Suprapubic skin (tissue), 4 donors: Measurements from ENCODE around the gene KLRG1. TPM values are rescaled to one million over a fixed set of nuclear protein-coding genes. Genes with fewer than 3 reads are reported as not detected.

ENCODE experiments used
- DNase-seq, 2 donors: peaks; one replicate each; pipeline ENCODE4 v3.0.0-alpha.2; 2019; ENCODE audit warnings: low spot score in 2 of 2
- H3K27ac ChIP-seq: fragments of 200-600 bp; sonication (generic); one replicate; pipeline ENCODE4 v1.5.1; 2019
- H3K27me3 ChIP-seq: fragments of 200-600 bp; sonication (generic); one replicate; pipeline ENCODE4 v1.5.1; 2019
- H3K36me3 ChIP-seq: fragments of 200-600 bp; sonication (generic); one replicate; pipeline ENCODE4 v1.5.1; 2019
- H3K4me1 ChIP-seq: fragments of 200-600 bp; sonication (generic); one replicate; pipeline ENCODE4 v1.5.1; 2019
- H3K4me3 ChIP-seq: fragments of 200-600 bp; sonication (generic); one replicate; pipeline ENCODE4 v1.5.1; 2019; ENCODE audit warnings: mild to moderate bottlenecking
- H3K9me3 ChIP-seq: fragments of 200-600 bp; sonication (generic); one replicate; pipeline ENCODE4 v1.5.1; 2019
- EP300 ChIP-seq: sonication (generic); formaldehyde crosslinking; IDR thresholded peaks from one replicate; pipeline ENCODE4 v1.6.1; 2017; ENCODE audit warnings: antibody characterized with exemption
- POLR2A ChIP-seq, 2 donors: fragments of 450-650 bp; IDR thresholded peaks; one replicate each; pipeline ENCODE4 v1.6.1; 2017; ENCODE audit warnings: antibody characterized with exemption in 2 of 2, mild to moderate bottlenecking in 2 of 2, moderate library complexity in 2 of 2
- POLR2AphosphoS5 ChIP-seq, 3 donors: sonication (generic); formaldehyde crosslinking; IDR thresholded peaks; one replicate each; pipeline ENCODE4 v1.6.1; 2017; ENCODE audit warnings: antibody characterized with exemption in 3 of 3
- WGBS: methylation state at CpG from one replicate; pipeline ENCODE4 v1.1.5; 2018; 5-methylcytosine and 5-hydroxymethylcytosine counted together
- total RNA-seq, 4 donors: library from RNA; depleted of rRNA; stranded (reverse); fragments of >200 nt; gene quantifications; one replicate each; pipeline ENCODE4 v1.1.0, GENCODE V29; 2016
- TF ChIP-seq, protein P1 (sequence below), 2 donors: fragments of 200-600 bp in 1 of 2; fragments of 450-650 bp in 1 of 2; sonication (generic) in 1 of 2; IDR thresholded peaks; one replicate each; pipeline ENCODE4 v1.5.1; 2016 to 2019; ENCODE audit warnings: antibody characterized with exemption in 2 of 2, mild to moderate bottlenecking in 1 of 2, moderate library complexity in 1 of 2

KLRG1 gene
- total RNA-seq, 4 donors from 2014 or later = 2.4 to 2.5 TPM; not detected in 2

DNA sequence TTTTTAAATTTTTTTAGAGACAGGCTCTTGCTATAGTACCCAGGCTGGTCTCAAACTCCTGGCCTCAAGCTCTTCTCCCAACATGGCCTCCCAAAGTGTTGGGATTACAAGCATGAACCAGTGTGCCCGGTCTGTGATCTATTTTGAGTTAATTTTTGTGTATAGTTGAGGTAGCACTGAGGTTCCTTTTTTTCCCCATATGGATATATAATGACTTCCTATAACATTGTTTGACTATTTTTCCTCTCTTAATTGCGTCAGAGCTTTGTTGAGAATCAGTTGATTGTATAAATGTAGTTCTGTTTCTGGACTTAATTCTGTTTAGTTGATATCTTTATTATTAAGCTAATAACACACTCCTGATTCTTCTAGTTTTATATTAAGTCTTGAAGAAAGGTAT, 31.3 kb upstream of the KLRG1 start:
- Histone ChIP-seq H3K9me3 (no peaks in the 10 kb centered on the region), H3K4me3 (no peak overlapping the region), H3K27me3 (no peaks in the 10 kb centered on the region), H3K27ac (no peak overlapping the region), H3K36me3 (no peaks in the 10 kb centered on the region), H3K4me1 (no peaks in the 10 kb centered on the region)
- no peak for DNase-seq
- TF ChIP-seq POLR2AphosphoS5 (IDR thresholded peaks at IDR 0.05) (no peak), POLR2A (IDR thresholded peaks at IDR 0.05) (no peak), EP300 (no peak)
- TF ChIP-seq, protein P1, sequence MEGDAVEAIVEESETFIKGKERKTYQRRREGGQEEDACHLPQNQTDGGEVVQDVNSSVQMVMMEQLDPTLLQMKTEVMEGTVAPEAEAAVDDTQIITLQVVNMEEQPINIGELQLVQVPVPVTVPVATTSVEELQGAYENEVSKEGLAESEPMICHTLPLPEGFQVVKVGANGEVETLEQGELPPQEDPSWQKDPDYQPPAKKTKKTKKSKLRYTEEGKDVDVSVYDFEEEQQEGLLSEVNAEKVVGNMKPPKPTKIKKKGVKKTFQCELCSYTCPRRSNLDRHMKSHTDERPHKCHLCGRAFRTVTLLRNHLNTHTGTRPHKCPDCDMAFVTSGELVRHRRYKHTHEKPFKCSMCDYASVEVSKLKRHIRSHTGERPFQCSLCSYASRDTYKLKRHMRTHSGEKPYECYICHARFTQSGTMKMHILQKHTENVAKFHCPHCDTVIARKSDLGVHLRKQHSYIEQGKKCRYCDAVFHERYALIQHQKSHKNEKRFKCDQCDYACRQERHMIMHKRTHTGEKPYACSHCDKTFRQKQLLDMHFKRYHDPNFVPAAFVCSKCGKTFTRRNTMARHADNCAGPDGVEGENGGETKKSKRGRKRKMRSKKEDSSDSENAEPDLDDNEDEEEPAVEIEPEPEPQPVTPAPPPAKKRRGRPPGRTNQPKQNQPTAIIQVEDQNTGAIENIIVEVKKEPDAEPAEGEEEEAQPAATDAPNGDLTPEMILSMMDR (IDR thresholded peaks at IDR 0.05) = no peak
- 73% methylated on average over 2 of the region's 2 CpGs for WGBS

DNA sequence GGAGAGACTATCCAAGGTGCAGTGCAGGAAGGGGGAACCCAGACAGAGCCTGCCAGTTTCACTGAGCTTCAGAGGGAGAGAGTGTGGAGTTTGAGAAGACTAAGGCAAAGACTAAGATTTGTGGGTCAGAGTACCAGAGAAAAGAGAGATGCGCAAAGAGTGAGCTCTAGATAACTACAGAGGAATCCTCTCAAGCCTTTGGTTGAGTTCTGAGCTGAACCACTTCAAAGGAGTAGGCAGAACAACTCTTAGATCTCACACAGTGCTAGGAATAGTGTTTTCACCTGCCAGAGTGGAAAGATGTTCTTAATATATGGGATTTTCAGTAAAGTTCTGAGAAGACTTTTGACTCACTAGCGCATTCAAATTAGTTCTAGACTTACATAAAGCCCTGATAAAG, 29.2 kb upstream of the KLRG1 start:
- no peak for TF ChIP-seq POLR2A (IDR thresholded peaks at IDR 0.05)
- TF ChIP-seq POLR2AphosphoS5 (IDR thresholded peaks at IDR 0.05) = no peak
- TF ChIP-seq EP300 = no peak
- TF ChIP-seq, protein P1 (IDR thresholded peaks at IDR 0.05) = no peak
- no peaks in the 10 kb centered on the region for H3K36me3 ChIP-seq
- no peak overlapping the region for H3K27ac ChIP-seq
- 98% methylated on average over 2 of the region's 2 CpGs for WGBS
- no peaks in the 10 kb centered on the region for H3K9me3 ChIP-seq
- no peaks in the 10 kb centered on the region for H3K4me1 ChIP-seq
- no peak overlapping the region for H3K4me3 ChIP-seq
- no peaks in the 10 kb centered on the region for H3K27me3 ChIP-seq
- no peak for DNase-seq

DNA sequence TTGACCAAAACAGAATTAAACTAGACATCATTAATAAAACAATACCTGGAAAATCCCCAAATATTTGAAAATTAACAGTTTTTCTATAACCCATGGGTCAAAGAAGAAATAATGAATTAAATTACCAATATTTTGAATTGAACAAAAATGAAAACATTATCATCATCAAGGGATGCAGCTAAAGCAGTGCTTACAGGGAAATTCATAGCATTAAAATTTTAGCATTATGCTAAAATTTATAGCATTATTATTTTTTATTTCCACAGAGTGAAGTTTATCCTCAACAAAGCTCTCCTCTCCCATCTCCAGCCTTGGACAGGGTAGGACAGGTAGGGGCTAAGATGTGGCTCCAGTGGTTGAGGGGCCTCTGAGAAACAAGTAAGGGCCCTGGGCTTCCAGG, 20.6 kb upstream of the KLRG1 start:
- Histone ChIP-seq H3K27ac (no peak overlapping the region), H3K4me1 (no peaks in the 10 kb centered on the region), H3K4me3 (no peak overlapping the region), H3K9me3 (peaks cover 20% of the 10 kb centered on the region), H3K27me3 (no peaks in the 10 kb centered on the region), H3K36me3 (no peaks in the 10 kb centered on the region)
- TF ChIP-seq EP300 = no peak
- no peak for TF ChIP-seq POLR2AphosphoS5 (IDR thresholded peaks at IDR 0.05)
- TF ChIP-seq, protein P1 (IDR thresholded peaks at IDR 0.05) = no peak
- TF ChIP-seq POLR2A (IDR thresholded peaks at IDR 0.05) = no peak
- DNase-seq = no peak

DNA sequence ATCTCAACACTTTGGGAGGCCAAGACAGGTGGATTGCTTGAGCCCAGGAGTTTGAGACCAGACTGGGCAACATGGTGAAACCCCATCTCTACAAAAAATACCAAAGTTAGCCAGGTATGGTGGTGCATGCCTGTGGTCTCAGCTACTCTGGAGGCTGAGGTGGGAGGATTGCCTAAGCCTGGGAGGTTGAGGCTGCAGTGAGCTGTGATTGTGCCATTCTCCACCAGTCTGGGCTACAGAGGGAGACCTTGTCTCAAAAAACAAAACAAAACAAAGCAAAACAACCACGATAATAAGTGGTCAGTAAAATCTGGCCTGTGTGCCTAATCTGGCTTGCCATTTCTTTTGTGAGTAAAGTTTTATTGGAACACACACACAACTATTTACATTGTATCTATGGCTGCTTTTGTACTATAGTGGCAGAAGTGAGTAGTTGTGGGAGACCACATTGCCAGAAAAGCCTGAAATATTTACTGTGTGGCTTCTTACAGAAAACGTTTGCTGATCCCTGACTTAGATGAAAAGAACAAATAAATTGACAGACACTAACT, 19.4 kb upstream of the KLRG1 start:
- 72% methylated on average over 2 of the region's 2 CpGs for WGBS
- Histone ChIP-seq H3K27ac (no peak overlapping the region), H3K9me3 (peaks cover 21% of the 10 kb centered on the region), H3K27me3 (no peaks in the 10 kb centered on the region), H3K4me3 (no peak overlapping the region), H3K4me1 (no peaks in the 10 kb centered on the region), H3K36me3 (no peaks in the 10 kb centered on the region)
- TF ChIP-seq, protein P1 (IDR thresholded peaks at IDR 0.05) = no peak
- TF ChIP-seq POLR2AphosphoS5 (IDR thresholded peaks at IDR 0.05) (no peak), EP300 (no peak), POLR2A (IDR thresholded peaks at IDR 0.05) (no peak)
- DNase-seq = no peak

DNA sequence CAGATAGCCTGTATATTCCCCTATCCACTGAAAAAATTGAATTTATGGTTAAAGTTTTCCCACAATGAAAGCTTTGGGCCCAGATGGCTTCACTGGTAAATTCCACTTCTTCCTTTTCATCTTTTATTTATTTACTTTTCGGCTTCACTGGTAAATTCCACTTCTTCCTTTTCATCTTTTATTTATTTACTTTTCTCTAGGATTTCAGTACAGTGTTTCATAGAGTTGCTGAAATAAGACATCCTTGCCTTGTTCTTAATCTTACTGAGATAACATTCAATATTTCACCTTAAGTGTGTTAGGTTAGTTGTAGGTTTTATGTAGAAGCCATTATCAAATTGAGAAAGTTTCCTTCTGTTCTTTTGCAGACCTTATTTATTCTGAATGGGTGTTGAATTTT, 18.9 kb upstream of the KLRG1 start:
- H3K36me3 ChIP-seq = no peaks in the 10 kb centered on the region
- no peak overlapping the region for H3K27ac ChIP-seq
- H3K4me1 ChIP-seq = no peaks in the 10 kb centered on the region
- H3K4me3 ChIP-seq = no peak overlapping the region
- no peak for DNase-seq
- WGBS = 94% methylated on average over 1 of the region's 1 CpG
- no peaks in the 10 kb centered on the region for H3K27me3 ChIP-seq
- H3K9me3 ChIP-seq = peaks cover 26% of the 10 kb centered on the region
- TF ChIP-seq, protein P1 (IDR thresholded peaks at IDR 0.05) = no peak
- TF ChIP-seq EP300 (no peak), POLR2A (IDR thresholded peaks at IDR 0.05) (no peak), POLR2AphosphoS5 (IDR thresholded peaks at IDR 0.05) (no peak)
